HL-60 (cell line): ENCODE results near the gene DGCR8.

Experiments used
- DNase-seq, 2 experiments: peaks; one replicate each; pipeline ENCODE4 v3.0.0-alpha.2; 2010 to 2020; ENCODE audit warnings: low read depth in 1 of 2, low spot score in 1 of 2
- H3K27ac ChIP-seq: fragments of 250-450 bp; sonication (Bioruptor Pico); replicated peaks from 2 replicates; pipeline ENCODE4 v1.5.1; 2020; ENCODE audit warnings: mild to moderate bottlenecking, moderate library complexity
- H3K27me3 ChIP-seq: fragments of 250-450 bp; sonication (Bioruptor Pico); 2 replicates; pipeline ENCODE4 v1.5.1; 2021; ENCODE audit warnings: mild to moderate bottlenecking, moderate library complexity; ENCODE audit not compliant: insufficient read depth, poor library complexity, severe bottlenecking
- H3K4me3 ChIP-seq: replicated peaks from 2 replicates; pipeline ENCODE4 v1.5.1; 2011; ENCODE audit warnings: mild to moderate bottlenecking, control low read depth, low read length; ENCODE audit not compliant: insufficient read depth
- GABPA ChIP-seq: IDR thresholded peaks from 2 replicates; pipeline ENCODE4 v1.6.1; 2012; ENCODE audit warnings: low read depth
- POLR2AphosphoS5 ChIP-seq: IDR thresholded peaks from 2 replicates; pipeline ENCODE4 v1.6.1; 2012; ENCODE audit warnings: low read depth
- REST ChIP-seq: IDR thresholded peaks from 2 replicates; pipeline ENCODE4 v1.6.1; 2012; ENCODE audit warnings: low read depth; ENCODE audit not compliant: insufficient replicate concordance
- SPI1 ChIP-seq: IDR thresholded peaks from 2 replicates; pipeline ENCODE4 v1.6.1; 2012; ENCODE audit warnings: low read depth, mild to moderate bottlenecking, borderline replicate concordance
- TF ChIP-seq, protein P1 (sequence below): IDR thresholded peaks from one replicate; pipeline ENCODE4 v1.5.1; 2011; ENCODE audit warnings: low read length, control low read depth, inconsistent platforms; ENCODE audit not compliant: insufficient read depth

Gene DGCR8

GRCh38 chr22:20033045-20033706, 46.9 kb upstream of the DGCR8 start:
- DNase-seq: no peak
- no peak for TF ChIP-seq SPI1
- TF ChIP-seq, protein P1, sequence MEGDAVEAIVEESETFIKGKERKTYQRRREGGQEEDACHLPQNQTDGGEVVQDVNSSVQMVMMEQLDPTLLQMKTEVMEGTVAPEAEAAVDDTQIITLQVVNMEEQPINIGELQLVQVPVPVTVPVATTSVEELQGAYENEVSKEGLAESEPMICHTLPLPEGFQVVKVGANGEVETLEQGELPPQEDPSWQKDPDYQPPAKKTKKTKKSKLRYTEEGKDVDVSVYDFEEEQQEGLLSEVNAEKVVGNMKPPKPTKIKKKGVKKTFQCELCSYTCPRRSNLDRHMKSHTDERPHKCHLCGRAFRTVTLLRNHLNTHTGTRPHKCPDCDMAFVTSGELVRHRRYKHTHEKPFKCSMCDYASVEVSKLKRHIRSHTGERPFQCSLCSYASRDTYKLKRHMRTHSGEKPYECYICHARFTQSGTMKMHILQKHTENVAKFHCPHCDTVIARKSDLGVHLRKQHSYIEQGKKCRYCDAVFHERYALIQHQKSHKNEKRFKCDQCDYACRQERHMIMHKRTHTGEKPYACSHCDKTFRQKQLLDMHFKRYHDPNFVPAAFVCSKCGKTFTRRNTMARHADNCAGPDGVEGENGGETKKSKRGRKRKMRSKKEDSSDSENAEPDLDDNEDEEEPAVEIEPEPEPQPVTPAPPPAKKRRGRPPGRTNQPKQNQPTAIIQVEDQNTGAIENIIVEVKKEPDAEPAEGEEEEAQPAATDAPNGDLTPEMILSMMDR: no peak
- TF ChIP-seq REST: no peak
- no peak for TF ChIP-seq GABPA
- TF ChIP-seq POLR2AphosphoS5: no peak
- no peak overlapping the region for H3K4me3 ChIP-seq

GRCh38 chr22:20034143-20034542, 45.9 kb upstream of the DGCR8 start:
- H3K4me3 ChIP-seq: no peak overlapping the region
- no peak overlapping the region for H3K27ac ChIP-seq
- no peak for DNase-seq
- no peaks in the 10 kb centered on the region for H3K27me3 ChIP-seq
- TF ChIP-seq POLR2AphosphoS5: no peak
- no peak for TF ChIP-seq REST
- TF ChIP-seq, protein P1: no peak
- TF ChIP-seq GABPA: no peak
- TF ChIP-seq SPI1: no peak

More at GRCh38 chr22:20033045-20033706, 46.9 kb upstream of the DGCR8 start:
- Histone ChIP-seq H3K27me3 (no peaks in the 10 kb centered on the region), H3K27ac (no peak overlapping the region)

DNA sequence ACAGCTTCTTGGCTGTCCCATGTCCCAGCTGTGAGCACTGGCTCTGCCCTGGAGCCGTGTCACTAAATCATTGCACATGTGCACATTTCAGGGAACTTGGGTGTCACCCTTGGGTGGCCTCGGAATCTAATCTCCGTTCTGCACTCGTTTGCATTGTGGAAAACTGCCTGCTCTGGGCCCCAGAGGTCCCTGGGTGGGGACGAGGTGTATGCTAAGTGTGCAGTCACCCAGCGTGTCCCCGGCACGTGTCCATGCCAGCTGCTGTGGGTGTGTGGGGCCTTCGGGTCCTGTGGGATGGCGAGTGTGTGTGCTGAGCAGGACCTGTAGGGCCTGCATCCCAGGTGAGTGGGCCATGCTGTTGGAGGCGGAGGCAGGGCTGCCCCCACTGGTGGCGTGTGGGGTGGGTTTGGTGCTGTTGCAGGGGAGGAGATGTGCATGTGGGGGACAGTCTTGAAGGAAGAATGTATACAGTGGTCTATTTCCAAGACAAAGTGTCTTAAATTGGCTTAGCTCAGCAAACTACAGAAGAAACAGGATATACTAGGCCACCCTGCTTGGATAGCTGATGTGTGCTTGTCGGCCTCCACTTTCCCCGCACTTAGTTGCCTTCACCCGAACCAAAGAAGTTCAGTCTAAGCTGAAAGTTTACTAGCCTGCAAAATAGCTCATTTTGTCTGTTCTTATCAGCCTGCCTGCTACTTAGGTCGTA, 44.5 kb upstream of the DGCR8 start:
- Histone ChIP-seq H3K27me3 (no peaks in the 10 kb centered on the region), H3K27ac (no peak overlapping the region), H3K4me3 (no peak overlapping the region)
- TF ChIP-seq SPI1 (no peak), REST (no peak), POLR2AphosphoS5 (no peak), GABPA (no peak)
- TF ChIP-seq, protein P1: no peak
- DNase-seq: no peak
